GM21526 (cell line): ENCODE results near the gene SPATA45.

ENCODE experiments used
- ATAC-seq: cut with Tn5 transposase; IDR thresholded peaks from one replicate; pipeline ENCODE4 v1.9.1; 2021; ENCODE audit warnings: moderate library complexity; ENCODE audit not compliant: unreplicated experiment, low FRiP score

SPATA45 gene

GRCh38 chr1:212782422-212783154 is 64.9 kb downstream of the SPATA45 start:
- ATAC-seq = no peak

GRCh38 chr1:212781225-212781624 is 66.2 kb downstream of the SPATA45 start:
- ATAC-seq = no peak

DNA sequence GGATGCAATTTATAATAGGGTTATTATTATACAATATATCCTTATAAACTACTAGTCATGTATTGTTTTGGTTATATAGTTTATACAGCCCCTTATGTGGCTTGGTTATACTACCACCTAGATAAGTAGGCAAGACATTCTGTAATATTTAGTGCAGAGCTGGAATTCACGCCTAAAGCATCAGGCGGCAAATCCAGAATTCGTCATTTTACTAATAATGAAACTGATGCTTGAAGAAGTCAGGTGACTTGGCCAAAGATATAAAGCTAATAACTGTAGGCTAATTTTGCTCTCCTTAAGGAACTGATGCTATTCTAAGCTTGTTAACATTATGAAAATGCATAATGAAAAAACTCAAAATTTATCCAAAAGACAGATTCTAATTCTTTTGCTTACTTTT is 66.7 kb downstream of the SPATA45 start:
- no peak for ATAC-seq
